Bone marrow (tissue), 2 donors: ENCODE measurements around the gene DOCK4.
A peak's percentile ranks its signal among the peaks of the same experiment; 100 is the strongest.
"Not testable (repeated sequence)": the region's sequence is repeated elsewhere in the genome, so short reads cannot be mapped to it uniquely, and the experiment has no call there.

Source experiments
- DNase-seq, 2 donors: peaks; one replicate each; lab custom pipeline; 2025; lab: John Stamatoyannopoulos, UW

Gene DOCK4, protein sequence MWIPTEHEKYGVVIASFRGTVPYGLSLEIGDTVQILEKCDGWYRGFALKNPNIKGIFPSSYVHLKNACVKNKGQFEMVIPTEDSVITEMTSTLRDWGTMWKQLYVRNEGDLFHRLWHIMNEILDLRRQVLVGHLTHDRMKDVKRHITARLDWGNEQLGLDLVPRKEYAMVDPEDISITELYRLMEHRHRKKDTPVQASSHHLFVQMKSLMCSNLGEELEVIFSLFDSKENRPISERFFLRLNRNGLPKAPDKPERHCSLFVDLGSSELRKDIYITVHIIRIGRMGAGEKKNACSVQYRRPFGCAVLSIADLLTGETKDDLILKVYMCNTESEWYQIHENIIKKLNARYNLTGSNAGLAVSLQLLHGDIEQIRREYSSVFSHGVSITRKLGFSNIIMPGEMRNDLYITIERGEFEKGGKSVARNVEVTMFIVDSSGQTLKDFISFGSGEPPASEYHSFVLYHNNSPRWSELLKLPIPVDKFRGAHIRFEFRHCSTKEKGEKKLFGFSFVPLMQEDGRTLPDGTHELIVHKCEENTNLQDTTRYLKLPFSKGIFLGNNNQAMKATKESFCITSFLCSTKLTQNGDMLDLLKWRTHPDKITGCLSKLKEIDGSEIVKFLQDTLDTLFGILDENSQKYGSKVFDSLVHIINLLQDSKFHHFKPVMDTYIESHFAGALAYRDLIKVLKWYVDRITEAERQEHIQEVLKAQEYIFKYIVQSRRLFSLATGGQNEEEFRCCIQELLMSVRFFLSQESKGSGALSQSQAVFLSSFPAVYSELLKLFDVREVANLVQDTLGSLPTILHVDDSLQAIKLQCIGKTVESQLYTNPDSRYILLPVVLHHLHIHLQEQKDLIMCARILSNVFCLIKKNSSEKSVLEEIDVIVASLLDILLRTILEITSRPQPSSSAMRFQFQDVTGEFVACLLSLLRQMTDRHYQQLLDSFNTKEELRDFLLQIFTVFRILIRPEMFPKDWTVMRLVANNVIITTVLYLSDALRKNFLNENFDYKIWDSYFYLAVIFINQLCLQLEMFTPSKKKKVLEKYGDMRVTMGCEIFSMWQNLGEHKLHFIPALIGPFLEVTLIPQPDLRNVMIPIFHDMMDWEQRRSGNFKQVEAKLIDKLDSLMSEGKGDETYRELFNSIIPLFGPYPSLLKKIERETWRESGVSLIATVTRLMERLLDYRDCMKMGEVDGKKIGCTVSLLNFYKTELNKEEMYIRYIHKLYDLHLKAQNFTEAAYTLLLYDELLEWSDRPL (N-terminal part only)

DNA sequence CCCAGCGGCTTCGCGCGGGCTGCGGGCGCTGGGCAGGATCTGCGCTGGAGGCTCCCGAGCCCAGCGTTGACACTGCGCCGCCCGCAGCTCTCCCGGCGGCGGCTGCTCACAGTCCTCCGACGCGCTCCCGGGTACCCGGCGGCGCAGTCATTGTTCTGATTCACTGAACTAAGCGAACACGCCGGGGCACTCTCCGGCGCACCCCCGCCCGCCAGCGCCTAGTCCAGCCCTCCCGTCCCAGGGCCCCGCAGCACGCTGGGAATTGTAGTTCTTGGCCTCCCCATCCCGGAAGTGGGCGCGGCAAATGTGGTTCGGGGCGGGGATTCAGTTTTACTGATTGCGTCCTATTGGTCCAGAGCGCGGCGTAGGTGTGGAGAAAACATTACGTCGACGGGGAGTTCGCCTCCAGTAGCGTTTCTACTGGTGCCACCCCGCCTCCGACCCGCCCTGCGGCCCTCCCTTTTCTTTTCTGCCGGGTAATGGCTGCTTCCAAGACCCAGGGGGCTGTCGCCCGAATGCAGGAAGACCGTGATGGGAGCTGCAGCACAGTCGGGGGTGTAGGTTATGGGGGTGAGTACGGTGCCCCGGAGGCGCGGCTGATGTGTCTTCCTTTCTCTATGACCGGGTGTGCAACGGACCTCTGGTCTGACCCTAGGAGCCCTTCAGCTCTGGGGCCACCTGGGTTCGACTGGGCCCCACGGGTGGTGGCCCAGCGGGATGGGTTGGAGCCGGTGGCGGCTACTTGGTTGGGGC is at the start of gene DOCK4, which contains the start of gene ZNF277:
Gene DOCK4 (minus strand): TSS at position 162 of the 753 bp plus-strand sequence. CDS start 261 bp downstream, outside the sequence.
Gene ZNF277 (plus strand): TSS at position 458 of the 753 bp plus-strand sequence. CDS start 22 bp downstream, at position 480.
- DNase-seq: peak; percentile 95 to 99

DNA sequence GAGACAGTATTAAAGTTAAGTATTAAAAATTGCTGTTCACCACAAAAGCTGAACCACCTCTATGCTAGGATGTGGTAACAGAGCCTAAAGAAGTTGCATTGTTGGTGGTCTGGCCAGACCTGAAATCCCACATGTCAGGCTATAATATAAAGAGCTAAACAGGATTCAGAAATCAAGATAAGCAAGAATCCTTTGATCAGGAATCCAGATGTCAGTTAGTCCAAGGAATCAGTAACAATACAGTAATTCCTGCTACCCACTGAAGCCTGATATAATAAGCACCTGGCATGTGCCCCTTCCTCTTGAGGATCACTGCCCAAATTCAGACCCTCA is 49.2 kb upstream of the DOCK4 start:
- DNase-seq: no peak

DNA sequence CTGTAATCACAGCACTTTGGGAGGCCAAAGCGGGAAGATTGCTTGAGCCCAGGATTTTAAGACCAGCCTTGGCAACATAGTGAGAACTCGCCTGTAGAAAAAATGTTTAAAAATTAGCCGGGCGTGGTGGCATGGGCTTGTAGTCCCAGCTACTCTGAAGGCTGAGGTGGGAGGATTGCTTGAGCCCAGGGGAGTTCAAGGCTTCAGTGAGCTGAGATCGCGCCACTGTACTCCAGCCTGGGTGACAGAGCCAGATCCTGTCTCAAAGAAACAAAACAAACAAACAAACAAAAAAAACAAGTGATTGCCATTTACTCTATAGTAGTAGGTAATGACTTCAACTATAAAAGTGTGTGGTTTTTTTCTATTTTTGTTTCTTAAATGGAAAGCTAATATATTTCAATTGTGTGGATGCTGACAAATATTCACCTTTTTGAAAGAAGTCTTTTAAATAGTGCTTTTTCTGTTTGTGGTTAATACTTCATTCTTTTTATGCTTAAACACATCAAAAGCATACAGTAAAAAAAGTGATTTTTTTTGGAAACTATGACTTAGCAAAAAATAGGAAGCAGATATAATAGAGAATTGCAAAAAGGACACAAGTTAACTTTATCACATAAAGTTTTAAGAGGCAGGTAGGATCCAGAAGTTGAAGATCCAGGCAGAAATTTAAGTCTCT is 48.6 kb upstream of the DOCK4 start:
- DNase-seq: no peak

- no peak for DNase-seq
Measured at GRCh38 chr7:112254156-112254555, 48.0 kb upstream of the DOCK4 start.

DNA sequence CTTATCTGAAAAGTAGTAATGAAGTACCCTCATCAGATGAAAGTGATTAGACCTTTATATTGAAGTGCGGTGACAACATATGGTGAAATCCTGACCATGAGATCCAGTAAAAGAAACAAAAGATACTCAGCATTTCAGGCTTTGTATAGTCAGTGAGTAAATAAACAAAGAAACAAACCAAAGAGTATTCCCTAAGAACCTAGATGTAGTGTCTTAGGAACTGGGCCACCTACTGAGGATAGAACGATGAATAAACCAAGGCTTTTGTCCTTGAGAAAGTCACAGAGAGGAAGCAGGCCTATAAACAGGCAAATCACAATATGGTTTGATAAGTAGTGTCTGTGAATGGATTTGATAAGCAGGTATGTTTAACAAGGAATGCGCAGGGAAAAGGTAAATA is 46.5 kb upstream of the DOCK4 start:
- DNase-seq: no peak

DNA sequence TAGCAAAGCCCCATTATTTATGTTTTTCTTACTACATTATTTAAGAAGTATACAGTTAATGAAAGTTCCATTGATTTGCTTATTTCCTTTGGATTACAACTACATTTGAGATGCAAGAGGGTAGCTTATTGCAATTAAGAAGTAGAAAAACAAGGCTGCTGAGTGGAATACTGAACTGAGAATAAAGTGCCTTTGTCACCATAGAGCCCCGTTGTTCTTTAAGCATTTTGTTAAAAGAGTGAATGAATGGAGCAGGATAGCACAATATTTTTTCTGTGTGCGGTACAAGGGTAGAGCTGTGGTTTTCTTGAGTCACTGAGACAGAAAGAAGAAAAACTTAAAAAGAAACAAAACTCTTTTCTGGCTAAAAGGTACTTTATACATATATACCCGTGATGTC is 45.9 kb upstream of the DOCK4 start:
- no peak for DNase-seq

DNA sequence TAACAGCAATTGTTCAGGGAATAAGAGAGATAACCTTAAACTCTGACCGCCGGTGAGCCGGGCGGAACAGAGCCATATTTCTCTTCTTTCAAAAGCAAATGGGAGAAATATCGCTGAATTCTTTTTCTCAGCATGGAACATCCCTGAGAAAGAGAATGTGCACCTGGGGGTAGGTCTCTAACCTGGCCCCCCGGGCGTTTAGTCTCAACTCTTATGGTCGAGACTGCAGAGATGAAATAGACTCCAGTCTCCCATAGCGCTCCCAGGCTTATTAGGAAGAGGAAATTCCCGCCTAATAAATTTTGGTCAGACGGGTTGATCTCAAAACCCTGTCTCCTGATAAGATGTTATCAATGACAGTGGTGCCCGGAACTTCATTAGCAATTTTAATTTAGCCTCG is 43.8 kb upstream of the DOCK4 start:
- not testable (repeated sequence) for DNase-seq

GRCh38 chr7:112248598-112248997 is 42.4 kb upstream of the DOCK4 start:
- DNase-seq: no peak

GRCh38 chr7:112238852-112239610 is 32.8 kb upstream of the DOCK4 start:
- DNase-seq: no peak

- DNase-seq: no peak
Measured at GRCh38 chr7:112238330-112238729, 32.1 kb upstream of the DOCK4 start.

DNA sequence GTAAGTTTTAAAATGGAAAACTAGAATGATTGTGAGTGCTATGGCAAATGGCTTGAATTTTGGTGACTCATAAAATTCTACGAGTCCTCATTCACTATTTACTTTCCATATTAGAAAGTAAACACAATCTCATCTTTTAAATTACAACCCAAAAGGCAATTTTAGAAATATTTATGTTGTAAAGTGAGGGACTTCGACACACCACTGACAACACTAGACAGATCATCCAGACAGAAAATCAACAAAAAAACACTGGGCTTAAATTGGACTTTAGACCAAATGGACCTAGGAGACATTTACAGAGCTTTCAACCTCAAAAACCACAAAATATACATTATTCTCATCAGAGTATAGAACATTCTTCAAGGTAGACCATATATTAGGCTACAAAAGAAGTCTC is 30.4 kb upstream of the DOCK4 start:
- DNase-seq: no peak

DNA sequence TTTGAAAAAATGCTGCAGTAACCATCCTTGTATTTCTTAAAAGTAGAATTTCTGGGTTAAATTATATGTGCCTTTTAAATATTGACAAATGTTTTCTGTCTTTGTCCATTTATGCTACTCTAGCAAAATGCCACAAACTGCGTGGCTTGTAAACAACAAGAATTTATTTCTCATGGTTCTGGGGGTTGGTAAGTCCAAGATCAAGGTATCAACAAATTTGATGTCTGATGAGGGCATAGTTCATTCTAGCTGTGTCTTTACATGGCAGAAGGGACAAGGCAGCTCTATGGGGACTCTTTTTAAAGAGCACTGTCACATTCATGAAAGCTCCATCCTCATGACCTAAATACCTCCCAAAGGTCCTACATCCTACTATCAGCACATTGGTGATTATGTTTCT is 27.9 kb upstream of the DOCK4 start:
- DNase-seq: no peak

- DNase-seq: no peak
Measured at GRCh38 chr7:112233048-112233697, 27.0 kb upstream of the DOCK4 start.

DNA sequence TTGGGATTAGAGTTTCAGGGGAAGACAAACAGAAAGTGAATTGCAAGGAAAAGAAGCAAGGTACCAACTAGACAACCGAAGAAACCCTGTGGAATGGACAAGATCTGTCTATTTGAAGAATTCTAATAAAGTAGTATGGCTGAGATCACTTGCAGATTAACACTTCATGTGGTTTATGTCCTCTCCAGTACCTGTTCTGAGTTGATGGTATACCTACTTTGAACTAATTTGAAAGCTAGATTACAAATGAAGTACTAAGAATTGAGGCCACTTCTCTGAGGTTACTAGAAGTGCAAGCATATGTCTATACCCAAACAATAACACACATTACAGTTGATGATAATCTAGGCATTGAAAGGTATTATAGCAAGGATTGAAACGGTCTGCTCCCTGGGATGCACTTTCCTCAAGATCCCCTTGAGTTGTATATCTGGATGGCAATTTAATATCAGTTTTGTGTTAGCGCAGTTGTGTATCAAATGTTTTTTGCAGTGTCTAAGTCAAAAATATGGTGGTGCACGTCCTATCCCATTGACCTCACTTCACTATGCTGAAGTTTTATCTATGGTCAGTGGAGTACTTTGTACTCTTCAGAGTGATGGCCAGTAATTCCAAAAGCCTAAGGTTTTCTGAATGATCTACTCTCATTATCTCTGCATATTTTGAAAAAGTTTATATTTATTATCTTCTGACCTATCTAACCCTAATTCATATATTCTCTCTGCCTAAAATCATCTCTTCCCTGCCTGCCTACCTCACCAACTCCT is 26.2 kb upstream of the DOCK4 start:
- no peak for DNase-seq

DNA sequence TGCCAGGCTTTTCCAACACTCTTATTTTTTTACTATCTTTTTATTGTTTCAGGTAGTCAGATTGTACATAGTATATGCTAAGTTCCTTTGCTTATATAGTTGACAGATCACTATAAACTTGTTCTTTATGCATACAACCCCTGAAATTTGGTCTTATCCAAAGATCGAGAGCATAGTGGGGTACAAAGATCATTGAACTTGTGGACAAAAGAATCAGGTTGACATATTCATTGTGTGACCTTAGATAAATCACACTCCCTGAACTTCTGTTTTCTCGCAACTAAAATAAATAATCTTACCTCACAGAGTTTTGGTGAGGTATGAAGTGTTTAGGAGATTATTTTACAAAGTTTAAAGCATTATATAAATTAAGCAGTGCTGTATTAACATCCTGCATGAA is 22.4 kb upstream of the DOCK4 start:
- no peak for DNase-seq

- no peak for DNase-seq
Measured at GRCh38 chr7:112226701-112227276, 20.6 kb upstream of the DOCK4 start.

DNA sequence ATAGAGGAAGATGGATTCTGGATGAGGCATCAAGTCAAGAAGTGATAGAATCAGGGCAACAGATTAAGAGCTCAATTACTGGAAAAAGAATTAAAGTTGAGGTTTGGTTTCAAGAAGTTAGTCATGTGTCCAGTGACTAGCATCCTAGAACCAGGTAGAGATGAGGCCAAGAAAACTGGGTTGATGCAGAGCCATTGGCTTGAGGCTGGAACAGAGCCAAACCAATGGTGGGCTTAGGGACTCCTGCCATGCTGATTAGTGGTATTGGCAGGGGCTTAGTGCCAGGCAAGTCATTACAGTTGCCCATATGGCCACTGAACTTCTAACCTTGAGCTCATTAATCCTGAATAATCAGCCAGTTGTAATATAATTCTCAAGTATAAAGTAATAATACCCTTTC is 18.8 kb upstream of the DOCK4 start:
- no peak for DNase-seq

DNA sequence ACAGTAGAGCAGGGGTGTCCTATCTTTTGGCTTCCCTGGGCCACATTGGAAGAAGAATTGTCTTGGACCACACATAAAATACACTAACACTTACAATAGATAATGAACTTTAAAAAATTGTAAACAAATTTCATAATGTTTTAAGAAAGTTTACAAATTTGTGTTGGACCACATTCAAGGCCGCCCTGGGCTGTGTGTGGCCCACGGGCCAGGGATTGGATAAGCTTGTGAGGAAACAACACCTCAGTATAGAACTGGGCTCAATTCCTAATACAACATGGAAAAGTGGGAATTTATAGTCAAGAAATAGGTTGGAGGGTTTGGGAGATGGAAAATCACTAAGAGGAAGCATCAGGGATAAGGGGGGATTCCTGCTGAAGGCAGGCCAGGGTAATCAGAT is 18.0 kb upstream of the DOCK4 start:
- no peak for DNase-seq

- DNase-seq: no peak
Measured at GRCh38 chr7:112223310-112223709, 17.1 kb upstream of the DOCK4 start.
